IMR-90 (cell line): ENCODE results near the gene NKAIN2. TPM values are rescaled to one million over a fixed set of nuclear protein-coding genes. Genes with fewer than 3 reads are reported as not detected.

Source experiments
- ATAC-seq: fragments of 200-7000 bp; cut with Tn5 transposase; 2 replicates; pipeline ENCODE4 v1.9.1; 2020; ENCODE audit warnings: low read depth, mild to moderate bottlenecking, moderate library complexity
- BruUV-seq: library from RNA; stranded (reverse); fragments of 400-500 nt; replicated peaks from 2 replicates; lab custom pipeline; 2021; lab: Mats Ljungman, UMichigan
- CTCF ChIA-PET: fragments of 300-600 bp; formaldehyde crosslinking; extraction: SDS; loops from one replicate; lab custom pipeline; 2021; ENCODE audit warnings: antibody characterized with exemption; lab: Yijun Ruan, JAX
- POLR2A ChIA-PET: fragments of 300-600 bp; sonication (Branson Sonifier 250); formaldehyde crosslinking; loops from one replicate; lab custom pipeline; 2022; ENCODE audit warnings: antibody characterized with exemption; ENCODE audit not compliant: unreplicated experiment; lab: Charles Lee
- DNase-seq: peaks from one replicate; pipeline ENCODE4 v3.0.0; 2013
- H2AFZ ChIP-seq: replicated peaks from 2 replicates; pipeline ENCODE3; 2013; ENCODE audit warnings: low read length, mild to moderate bottlenecking; ENCODE audit not compliant: poor library complexity
- H2AK5ac ChIP-seq: 2 replicates; pipeline ENCODE4 v1.6.1; 2013; ENCODE audit warnings: low read depth, low read length, inconsistent platforms
- H2AK9ac ChIP-seq: replicated peaks from 2 replicates; pipeline ENCODE3; 2013; ENCODE audit warnings: mild to moderate bottlenecking, low read depth, low read length, moderate library complexity; ENCODE audit not compliant: poor library complexity
- H2BK120ac ChIP-seq: 2 replicates; pipeline ENCODE4 v1.6.1; 2013; ENCODE audit warnings: low read depth, low read length, inconsistent platforms
- H2BK15ac ChIP-seq: 3 replicates; pipeline ENCODE4 v1.6.1; 2013; ENCODE audit warnings: low read depth, low read length, inconsistent platforms
- H2BK20ac ChIP-seq: 2 replicates; pipeline ENCODE4 v1.6.1; 2013; ENCODE audit warnings: low read depth, mild to moderate bottlenecking, inconsistent platforms, low read length, moderate library complexity
- H2BK5ac ChIP-seq: 2 replicates; pipeline ENCODE4 v1.6.1; 2013; ENCODE audit warnings: mild to moderate bottlenecking, low read depth, low read length, inconsistent platforms; ENCODE audit not compliant: poor library complexity, severe bottlenecking
- H3K14ac ChIP-seq: replicated peaks from 2 replicates; pipeline ENCODE4 v1.6.1; 2013; ENCODE audit warnings: low read depth, low read length, inconsistent platforms
- H3K18ac ChIP-seq: 2 replicates; pipeline ENCODE4 v1.6.1; 2013; ENCODE audit warnings: low read depth, low read length, control low read depth
- H3K23ac ChIP-seq: 2 replicates; pipeline ENCODE4 v1.6.1; 2013; ENCODE audit warnings: low read depth, low read length, inconsistent platforms
- H3K27ac ChIP-seq: 2 replicates; pipeline ENCODE4 v1.5.1; 2013; ENCODE audit warnings: mild to moderate bottlenecking, control low read depth, low read length; ENCODE audit not compliant: insufficient read depth
- H3K27me3 ChIP-seq: 2 replicates; pipeline ENCODE4 v1.6.1; 2013; ENCODE audit warnings: low read length; ENCODE audit not compliant: control insufficient read depth, insufficient read depth
- H3K36me3 ChIP-seq: 2 replicates; pipeline ENCODE4 v1.6.1; 2013; ENCODE audit warnings: low read length, mixed read lengths; ENCODE audit not compliant: control insufficient read depth, insufficient read depth
- H3K4ac ChIP-seq: 2 replicates; pipeline ENCODE4 v1.6.1; 2013; ENCODE audit warnings: low read depth, low read length, inconsistent platforms
- H3K4me1 ChIP-seq: 2 replicates; pipeline ENCODE4 v1.6.1; 2013; ENCODE audit warnings: low read length, mixed read lengths; ENCODE audit not compliant: control insufficient read depth, insufficient read depth
- H3K4me2 ChIP-seq: 2 replicates; pipeline ENCODE4 v1.6.1; 2013; ENCODE audit warnings: low read depth, mild to moderate bottlenecking, control low read depth, low read length, moderate library complexity
- H3K4me3 ChIP-seq: 2 replicates; pipeline ENCODE4 v1.5.1; 2013; ENCODE audit warnings: low read depth, mild to moderate bottlenecking, control low read depth, low read length, moderate library complexity; ENCODE audit not compliant: insufficient read depth
- H3K56ac ChIP-seq: 2 replicates; pipeline ENCODE4 v1.6.1; 2013; ENCODE audit warnings: low read length, inconsistent platforms; ENCODE audit not compliant: insufficient read depth; ENCODE audit errors: extremely low read depth
- H3K79me1 ChIP-seq, 2 experiments: 2 replicates each; pipeline ENCODE4 v1.6.1; 2013; ENCODE audit warnings: low read length in 2 of 2, inconsistent platforms in 1 of 2, low read depth in 1 of 2
- H3K9ac ChIP-seq: 2 replicates; pipeline ENCODE4 v1.6.1; 2013; ENCODE audit warnings: low read depth, low read length, control low read depth
- H3K9me1 ChIP-seq: 2 replicates; pipeline ENCODE4 v1.6.1; 2013; ENCODE audit warnings: low read length, inconsistent platforms; ENCODE audit not compliant: insufficient read depth
- H3K9me3 ChIP-seq: 2 replicates; pipeline ENCODE4 v1.6.1; 2013; ENCODE audit warnings: low read length; ENCODE audit not compliant: control insufficient read depth, insufficient read depth
- H4K20me1 ChIP-seq: 2 replicates; pipeline ENCODE4 v1.6.1; 2013; ENCODE audit warnings: low read length, inconsistent platforms; ENCODE audit not compliant: insufficient read depth
- H4K5ac ChIP-seq: 2 replicates; pipeline ENCODE4 v1.6.1; 2013; ENCODE audit warnings: mild to moderate bottlenecking, low read depth, low read length, control low read depth
- H4K8ac ChIP-seq, 2 experiments: 2 replicates each; pipeline ENCODE4 v1.6.1; 2013; ENCODE audit warnings: low read depth in 2 of 2, low read length in 2 of 2, control low read depth in 1 of 2, inconsistent platforms in 1 of 2
- H4K91ac ChIP-seq: 2 replicates; pipeline ENCODE4 v1.6.1; 2013; ENCODE audit warnings: low read depth, low read length, inconsistent platforms; ENCODE audit not compliant: insufficient read depth
- CEBPB ChIP-seq: IDR thresholded peaks from 2 replicates; pipeline ENCODE4 v1.6.1; 2012; ENCODE audit warnings: low read depth, low read length, improper control_type of control experiment
- FOS ChIP-seq: fragments of 150-350 bp; IDR thresholded peaks from 2 replicates; pipeline ENCODE4 v1.6.1; 2016; ENCODE audit warnings: low read depth, low read length
- MAFK ChIP-seq: IDR thresholded peaks from 2 replicates; pipeline ENCODE4 v1.6.1; 2012; ENCODE audit warnings: low read depth, low read length, improper control_type of control experiment
- NFE2L2 ChIP-seq: fragments of 150-350 bp; IDR thresholded peaks from 2 replicates; pipeline ENCODE4 v1.6.1; 2016; ENCODE audit warnings: low read depth, mild to moderate bottlenecking, low read length
- RFX5 ChIP-seq: IDR thresholded peaks from 2 replicates; pipeline ENCODE4 v1.8.0; 2012; ENCODE audit warnings: low read depth, mild to moderate bottlenecking, low read length, moderate library complexity
- WGBS, 2 experiments: methylation state at CpG; one replicate each; pipeline versions ENCODE4 v1.1.5 to v1.1.7; 2013; ENCODE audit warnings: missing lambda C conversion rate in 2 of 2; ENCODE audit not compliant: insufficient read length in 1 of 2; ENCODE audit errors: extremely low coverage in 2 of 2; 5-methylcytosine and 5-hydroxymethylcytosine counted together
- dilution Hi-C: fragments of 300-500 bp; cut with HindIII; formaldehyde crosslinking; loops from one replicate; pipeline ENCODE4 v1.14.3; 2018; ENCODE audit warnings: low sequenced_read_pairs; ENCODE audit not compliant: unreplicated experiment
- in situ Hi-C: fragments of 300-500 bp; cut with MboI; formaldehyde crosslinking; loops from 3 replicates; pipeline ENCODE4 v1.14.3; 2019; ENCODE audit warnings: low sequenced_read_pairs, inconsistent platforms, mixed read lengths
- intact Hi-C: fragments of 100-400 bp; cut with micrococcal nuclease; formaldehyde crosslinking; loops from 2 replicates; pipeline ENCODE4 v1.10.0; 2022
- polyA plus RNA-seq, 3 experiments: library from polyadenylated mRNA; depleted of rRNA; stranded (reverse); fragments of >200 nt; gene quantifications; 2 replicates each; pipeline ENCODE4 v1.2.3, GENCODE V29; 2012; ENCODE audit warnings: low replicate concordance in 1 of 3
- total RNA-seq: library from RNA; depleted of rRNA; stranded (reverse); fragments of >200 nt; gene quantifications from 2 replicates; pipeline ENCODE4 v1.2.3, GENCODE V29; 2012
- TF ChIP-seq, protein P1 (sequence below): fragments of 150-350 bp; IDR thresholded peaks from 2 replicates; pipeline ENCODE4 v1.6.1; 2016; ENCODE audit warnings: low read depth, mild to moderate bottlenecking, low read length, moderate library complexity, borderline replicate concordance

NKAIN2 gene
- total and polyA plus RNA-seq, 2 of the 4 experiments (the other 2 are of a cell fraction): not detected

DNA sequence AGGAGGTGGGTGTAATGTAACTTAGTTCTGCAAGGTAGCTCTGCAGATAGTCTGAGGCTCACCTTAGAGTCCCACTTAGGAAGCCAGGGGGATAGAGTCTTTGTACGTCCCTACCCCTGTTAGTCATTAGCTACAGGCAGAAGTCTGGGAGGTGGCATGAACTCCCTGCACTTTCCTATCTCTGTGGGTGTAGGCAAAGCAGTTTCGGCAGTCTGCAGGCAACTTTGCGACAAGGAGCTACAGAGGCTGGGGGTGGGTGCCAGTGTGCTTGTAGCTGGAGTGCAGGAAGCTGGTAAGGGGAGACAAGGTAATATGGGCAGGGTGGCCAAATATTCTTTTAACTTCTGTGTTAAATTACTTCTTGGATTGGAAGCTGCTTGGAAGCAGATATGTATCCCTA, 45.7 kb downstream of the NKAIN2 start:
- no peaks in the 10 kb centered on the region for H3K9me1 ChIP-seq
- no peak overlapping the region for H3K18ac ChIP-seq
- H2AK5ac ChIP-seq: no peak overlapping the region
- no TSS peak for BruUV-seq
- H3K4me3 ChIP-seq: no peak overlapping the region
- H4K8ac ChIP-seq: no peak overlapping the region
- no peak overlapping the region for H3K4ac ChIP-seq
- CTCF ChIA-PET: no interaction called here
- in situ Hi-C loops (no loop called here), intact Hi-C loops (no loop called here), dilution Hi-C loops (no loop called here)
- no peak overlapping the region for H3K9ac ChIP-seq
- no peak overlapping the region for H2BK5ac ChIP-seq
- H3K4me2 ChIP-seq: no peak overlapping the region
- no peaks in the 10 kb centered on the region for H3K36me3 ChIP-seq
- no peaks in the 10 kb centered on the region for H3K4me1 ChIP-seq
- H3K56ac ChIP-seq: no peak overlapping the region
- TF ChIP-seq RFX5: no peak
- TF ChIP-seq, protein P1, sequence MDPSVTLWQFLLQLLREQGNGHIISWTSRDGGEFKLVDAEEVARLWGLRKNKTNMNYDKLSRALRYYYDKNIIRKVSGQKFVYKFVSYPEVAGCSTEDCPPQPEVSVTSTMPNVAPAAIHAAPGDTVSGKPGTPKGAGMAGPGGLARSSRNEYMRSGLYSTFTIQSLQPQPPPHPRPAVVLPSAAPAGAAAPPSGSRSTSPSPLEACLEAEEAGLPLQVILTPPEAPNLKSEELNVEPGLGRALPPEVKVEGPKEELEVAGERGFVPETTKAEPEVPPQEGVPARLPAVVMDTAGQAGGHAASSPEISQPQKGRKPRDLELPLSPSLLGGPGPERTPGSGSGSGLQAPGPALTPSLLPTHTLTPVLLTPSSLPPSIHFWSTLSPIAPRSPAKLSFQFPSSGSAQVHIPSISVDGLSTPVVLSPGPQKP: no peak
- TF ChIP-seq FOS: no peak
- no peak for TF ChIP-seq CEBPB
- TF ChIP-seq NFE2L2: no peak
- TF ChIP-seq MAFK: no peak
- no peak overlapping the region for H3K23ac ChIP-seq
- no peaks in the 10 kb centered on the region for H3K9me3 ChIP-seq
- no peak overlapping the region for H2BK20ac ChIP-seq
- H2AK9ac ChIP-seq: no peak overlapping the region
- H4K20me1 ChIP-seq: no peaks in the 10 kb centered on the region
- no CpG with 5 or more reads among the region's 3 CpGs for WGBS, 2 experiments
- DNase-seq (no peak), ATAC-seq (no peak)
- no peak overlapping the region for H2BK120ac ChIP-seq
- no peaks in the 10 kb centered on the region for H3K79me1 ChIP-seq
- H2AFZ ChIP-seq: no peak overlapping the region
- POLR2A ChIA-PET: no interaction called here
- H3K27me3 ChIP-seq: no peaks in the 10 kb centered on the region
- no peak overlapping the region for H3K27ac ChIP-seq
- no peak overlapping the region for H4K5ac ChIP-seq
- no peak overlapping the region for H3K14ac ChIP-seq
- no peak overlapping the region for H2BK15ac ChIP-seq
- no peak overlapping the region for H4K91ac ChIP-seq
